ENCODE results near the gene MORN1.

The MORN1 gene

GRCh38 chr1:2427976-2428375 lies 36.6 kb upstream of the MORN1 start:
- Histone ChIP-seq H3K4me3 (ENCODE audit: insufficient read depth, low read length, poor library complexity, severe bottlenecking) (no peak overlapping the region), H3K9me3 (ENCODE audit: insufficient read depth, low read length) (no peaks in the 10 kb centered on the region), H3K27ac (ENCODE audit: low read depth, low read length) (no peak overlapping the region), H3K9ac (ENCODE audit: low read length) (no peak overlapping the region), H3K27me3 (ENCODE audit: low read length) (no peaks in the 10 kb centered on the region), H3K79me2 (ENCODE audit: insufficient read depth, low read length) (no peaks in the 10 kb centered on the region), H3K4me2 (ENCODE audit: low read depth, low read length, poor library complexity, severe bottlenecking) (no peak overlapping the region), H4K20me1 (ENCODE audit: low read depth, low read length) (no peaks in the 10 kb centered on the region), H2AFZ (ENCODE audit: low read depth, low read length, severe bottlenecking) (no peak overlapping the region), H3K36me3 (ENCODE audit: low read length) (no peaks in the 10 kb centered on the region), H3K9me2 (replicated peaks; ENCODE audit: insufficient read depth, low read length) (no peaks in the 10 kb centered on the region), H3F3A (ENCODE audit: insufficient read depth) (no peaks in the 10 kb centered on the region)
- TF ChIP-seq CTCF (IDR thresholded peaks at IDR 0.05; ENCODE audit: insufficient read depth, low read length, poor library complexity, severe bottlenecking), result no peak
- no peak for TF ChIP-seq EZH2phosphoT487 (conservative IDR thresholded peaks at IDR 0.05; ENCODE audit: low read length)

- H3K4me2 ChIP-seq (ENCODE audit: low read depth, low read length, poor library complexity, severe bottlenecking), result no peak overlapping the region
- no peak overlapping the region for H3K27ac ChIP-seq (ENCODE audit: low read depth, low read length)
- no peak overlapping the region for H3K9ac ChIP-seq (ENCODE audit: low read length)
- no peaks in the 10 kb centered on the region for H3F3A ChIP-seq (ENCODE audit: insufficient read depth)
- H3K36me3 ChIP-seq (ENCODE audit: low read length), result no peaks in the 10 kb centered on the region
- H2AFZ ChIP-seq (ENCODE audit: low read depth, low read length, severe bottlenecking), result no peak overlapping the region
- H3K79me2 ChIP-seq (ENCODE audit: insufficient read depth, low read length), result no peaks in the 10 kb centered on the region
- H4K20me1 ChIP-seq (ENCODE audit: low read depth, low read length), result no peaks in the 10 kb centered on the region
- no peak overlapping the region for H3K4me3 ChIP-seq (ENCODE audit: insufficient read depth, low read length, poor library complexity, severe bottlenecking)
- H3K9me3 ChIP-seq (ENCODE audit: insufficient read depth, low read length), result no peaks in the 10 kb centered on the region
- TF ChIP-seq EZH2phosphoT487 (conservative IDR thresholded peaks at IDR 0.05; ENCODE audit: low read length) (no peak), CTCF (IDR thresholded peaks at IDR 0.05; ENCODE audit: insufficient read depth, low read length, poor library complexity, severe bottlenecking) (no peak)
- no peaks in the 10 kb centered on the region for H3K9me2 ChIP-seq (replicated peaks; ENCODE audit: insufficient read depth, low read length)
- no peaks in the 10 kb centered on the region for H3K27me3 ChIP-seq (ENCODE audit: low read length)
These were observed 35.7 kb upstream of the MORN1 start for GRCh38 chr1:2427051-2427450.

- Histone ChIP-seq H3K36me3 (ENCODE audit: low read length) (no peaks in the 10 kb centered on the region), H3K9me2 (replicated peaks; ENCODE audit: insufficient read depth, low read length) (no peaks in the 10 kb centered on the region), H3K4me2 (ENCODE audit: low read depth, low read length, poor library complexity, severe bottlenecking) (no peak overlapping the region), H3K27me3 (ENCODE audit: low read length) (no peaks in the 10 kb centered on the region), H3K27ac (ENCODE audit: low read depth, low read length) (no peak overlapping the region), H4K20me1 (ENCODE audit: low read depth, low read length) (no peaks in the 10 kb centered on the region), H3K79me2 (ENCODE audit: insufficient read depth, low read length) (no peaks in the 10 kb centered on the region), H3K9ac (ENCODE audit: low read length) (no peak overlapping the region), H3K9me3 (ENCODE audit: insufficient read depth, low read length) (no peaks in the 10 kb centered on the region), H2AFZ (ENCODE audit: low read depth, low read length, severe bottlenecking) (no peak overlapping the region), H3F3A (ENCODE audit: insufficient read depth) (no peaks in the 10 kb centered on the region), H3K4me3 (ENCODE audit: insufficient read depth, low read length, poor library complexity, severe bottlenecking) (no peak overlapping the region)
- TF ChIP-seq CTCF (IDR thresholded peaks at IDR 0.05; ENCODE audit: insufficient read depth, low read length, poor library complexity, severe bottlenecking), result no peak
- TF ChIP-seq EZH2phosphoT487 (conservative IDR thresholded peaks at IDR 0.05; ENCODE audit: low read length), result no peak
These were observed 35.2 kb upstream of the MORN1 start for GRCh38 chr1:2426540-2426939.

GRCh38 chr1:2425892-2426291 lies 34.5 kb upstream of the MORN1 start:
- Histone ChIP-seq H4K20me1 (ENCODE audit: low read depth, low read length) (no peaks in the 10 kb centered on the region), H3K27ac (ENCODE audit: low read depth, low read length) (no peak overlapping the region), H3K9me3 (ENCODE audit: insufficient read depth, low read length) (no peaks in the 10 kb centered on the region), H3K79me2 (ENCODE audit: insufficient read depth, low read length) (no peaks in the 10 kb centered on the region), H3K4me2 (ENCODE audit: low read depth, low read length, poor library complexity, severe bottlenecking) (no peak overlapping the region), H3K9ac (ENCODE audit: low read length) (no peak overlapping the region), H3F3A (ENCODE audit: insufficient read depth) (no peaks in the 10 kb centered on the region), H3K36me3 (ENCODE audit: low read length) (no peaks in the 10 kb centered on the region), H3K4me3 (ENCODE audit: insufficient read depth, low read length, poor library complexity, severe bottlenecking) (no peak overlapping the region), H2AFZ (ENCODE audit: low read depth, low read length, severe bottlenecking) (no peak overlapping the region), H3K27me3 (ENCODE audit: low read length) (no peaks in the 10 kb centered on the region), H3K9me2 (replicated peaks; ENCODE audit: insufficient read depth, low read length) (no peaks in the 10 kb centered on the region)
- TF ChIP-seq EZH2phosphoT487 (conservative IDR thresholded peaks at IDR 0.05; ENCODE audit: low read length) (no peak), CTCF (IDR thresholded peaks at IDR 0.05; ENCODE audit: insufficient read depth, low read length, poor library complexity, severe bottlenecking) (no peak)
